ENCODE results near the gene ABHD6. TPM values are rescaled to one million over a fixed set of nuclear protein-coding genes. Genes with fewer than 3 reads are reported as not detected.
"Not testable (repeated sequence)": the region's sequence is repeated elsewhere in the genome, so short reads cannot be mapped to it uniquely, and the experiment has no call there.

The ABHD6 gene
- total RNA-seq, 2 experiments from 2014 or later, result 3.3 to 3.7 TPM

DNA sequence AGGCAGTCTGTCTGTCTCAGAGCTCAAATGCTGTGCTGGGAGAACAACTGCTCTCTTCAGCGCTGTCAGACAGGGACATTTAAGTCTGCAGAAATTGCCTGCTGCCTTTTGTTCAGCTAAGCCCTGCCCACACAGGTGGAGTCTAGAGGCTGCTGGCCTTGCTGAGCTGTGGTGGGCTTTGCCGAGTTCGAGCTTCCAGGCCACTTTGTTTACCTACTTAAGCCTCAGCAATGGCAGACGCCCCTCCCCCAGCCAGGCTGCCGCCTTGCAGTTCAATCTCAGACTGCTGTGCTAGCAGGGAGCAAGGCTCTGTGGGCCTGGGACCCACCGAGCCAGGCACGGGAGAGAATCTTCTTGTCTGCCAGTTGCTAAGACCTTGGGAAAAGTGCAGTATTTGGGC lies 43.5 kb downstream of the ABHD6 start:
- Mint-ChIP-seq H3K9me3 (peaks cover 2% of the 10 kb centered on the region), H3K4me1 (ENCODE audit: low read depth) (no peaks in the 10 kb centered on the region), H3K36me3 (ENCODE audit: low read depth) (peaks cover 19% of the 10 kb centered on the region), H3K27ac (no peak overlapping the region), H3K4me3 (no peak overlapping the region), H3K27me3 (no peaks in the 10 kb centered on the region)
- TF ChIP-seq CTCF (IDR thresholded peaks at IDR 0.05), result no peak
- POLR2A ChIA-PET, result no interaction called here
- CTCF ChIA-PET, result no interaction called here
- intact Hi-C loops (cut with micrococcal nuclease), result no loop called here
- no peak for DNase-seq
- no peak for ATAC-seq

GRCh38 chr3:58285334-58285733 lies 47.7 kb downstream of the ABHD6 start:
- ATAC-seq (no peak), DNase-seq (no peak)
- no peak for TF ChIP-seq CTCF (IDR thresholded peaks at IDR 0.05)
- H3K27ac Mint-ChIP-seq, result no peak overlapping the region
- no peaks in the 10 kb centered on the region for H3K4me1 Mint-ChIP-seq (ENCODE audit: low read depth)
- peaks cover 5% of the 10 kb centered on the region for H3K36me3 Mint-ChIP-seq (ENCODE audit: low read depth)
- no peaks in the 10 kb centered on the region for H3K9me3 Mint-ChIP-seq
- intact Hi-C loops (cut with micrococcal nuclease), result no loop called here
- H3K27me3 Mint-ChIP-seq, result no peaks in the 10 kb centered on the region
- no peak overlapping the region for H3K4me3 Mint-ChIP-seq
- ChIA-PET CTCF (no interaction called here), POLR2A (no interaction called here)

DNA sequence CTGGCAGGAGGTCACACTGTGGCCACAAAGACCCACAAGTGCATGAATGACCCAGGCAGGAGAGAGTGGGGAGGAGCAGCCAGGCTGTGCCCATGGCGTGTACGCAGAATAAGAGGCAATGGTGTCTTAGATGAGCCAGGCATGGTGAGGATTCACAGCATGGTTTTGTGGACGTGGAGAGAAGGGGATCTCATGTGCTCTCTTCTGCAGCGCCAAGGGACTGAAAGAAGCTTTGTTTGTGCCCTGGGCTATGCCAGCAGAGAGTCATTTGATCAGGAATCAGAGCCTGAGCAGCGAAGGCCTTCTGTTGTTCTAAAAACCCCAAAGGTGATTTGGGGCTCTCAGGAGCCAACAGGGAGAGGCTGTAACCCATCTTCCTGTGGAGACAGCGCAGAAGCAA lies 49.8 kb downstream of the ABHD6 start:
- Mint-ChIP-seq H3K27ac (no peak overlapping the region), H3K36me3 (ENCODE audit: low read depth) (peaks cover 5% of the 10 kb centered on the region), H3K4me3 (no peak overlapping the region), H3K9me3 (no peaks in the 10 kb centered on the region), H3K27me3 (no peaks in the 10 kb centered on the region), H3K4me1 (ENCODE audit: low read depth) (no peaks in the 10 kb centered on the region)
- no peak for ATAC-seq
- ChIA-PET POLR2A (interaction anchor here (0.6 kb wide), 1 partner anchor 317 kb away, joined by 3 read pairs; no protein-coding TSS in a partner anchor), CTCF (no interaction called here)
- no peak for DNase-seq
- no peak for TF ChIP-seq CTCF (IDR thresholded peaks at IDR 0.05)
- intact Hi-C loops (cut with micrococcal nuclease), result no loop called here

- intact Hi-C loops (cut with micrococcal nuclease), result no loop called here
- Mint-ChIP-seq H3K27me3 (no peaks in the 10 kb centered on the region), H3K36me3 (ENCODE audit: low read depth) (peaks cover 5% of the 10 kb centered on the region), H3K4me3 (no peak overlapping the region), H3K27ac (no peak overlapping the region), H3K4me1 (ENCODE audit: low read depth) (no peaks in the 10 kb centered on the region), H3K9me3 (no peaks in the 10 kb centered on the region)
- TF ChIP-seq CTCF (IDR thresholded peaks at IDR 0.05), result no peak
- ChIA-PET POLR2A (no interaction called here), CTCF (interaction anchor here (0.8 kb wide), 1 partner anchor 21 kb away, joined by 3 read pairs; no protein-coding TSS in a partner anchor)
- DNase-seq, result no peak
- ATAC-seq, result peak; percentile 45
These were observed 50.6 kb downstream of the ABHD6 start for GRCh38 chr3:58288011-58288728.

GRCh38 chr3:58288964-58289613 lies 51.5 kb downstream of the ABHD6 start:
- H3K4me1 Mint-ChIP-seq (ENCODE audit: low read depth); H3K4me3 Mint-ChIP-seq; H3K9me3 Mint-ChIP-seq; H3K36me3 Mint-ChIP-seq (ENCODE audit: low read depth); H3K27me3 Mint-ChIP-seq; intact Hi-C loops (cut with micrococcal nuclease); ATAC-seq; H3K27ac Mint-ChIP-seq; POLR2A ChIA-PET; DNase-seq: not testable (repeated sequence)
- CTCF ChIA-PET, result interaction anchor here (0.8 kb wide), 1 partner anchor 22 kb away, joined by 3 read pairs; no protein-coding TSS in a partner anchor

- intact Hi-C loops (cut with micrococcal nuclease); H3K9me3 Mint-ChIP-seq; DNase-seq; H3K27ac Mint-ChIP-seq; CTCF ChIA-PET; POLR2A ChIA-PET; ATAC-seq; H3K27me3 Mint-ChIP-seq; H3K4me1 Mint-ChIP-seq (ENCODE audit: low read depth); H3K36me3 Mint-ChIP-seq (ENCODE audit: low read depth); H3K4me3 Mint-ChIP-seq: not testable (repeated sequence)
These were observed 52.9 kb downstream of the ABHD6 start for GRCh38 chr3:58290446-58290845.
